Mesenchymal stem cell (in vitro differentiated cells and primary cell): ENCODE data around the gene FAM20B.

ENCODE experiments used
- DNase-seq: peaks from one replicate; pipeline ENCODE4 v3.0.0-alpha.2; 2013
- H2AFZ ChIP-seq: one replicate; pipeline ENCODE4 v1.6.1; 2013; ENCODE audit warnings: low read depth, mild to moderate bottlenecking, control low read depth, inconsistent platforms, low read length, moderate library complexity
- H2AK5ac ChIP-seq: 2 replicates; pipeline ENCODE4 v1.6.1; 2013; ENCODE audit warnings: low read length, moderate library complexity, mild to moderate bottlenecking, inconsistent platforms; ENCODE audit not compliant: severe bottlenecking
- H2BK120ac ChIP-seq: one replicate; pipeline ENCODE4 v1.6.1; 2013; ENCODE audit warnings: low read depth, mild to moderate bottlenecking, inconsistent platforms, low read length, moderate library complexity
- H2BK12ac ChIP-seq, 2 experiments: one replicate each; pipeline ENCODE4 v1.6.1; 2013; ENCODE audit warnings: inconsistent platforms in 2 of 2, low read length in 2 of 2, mild to moderate bottlenecking in 2 of 2, moderate library complexity in 2 of 2, control low read depth in 1 of 2
- H2BK15ac ChIP-seq: one replicate; pipeline ENCODE4 v1.6.1; 2013; ENCODE audit warnings: mild to moderate bottlenecking, low read depth, inconsistent platforms; ENCODE audit not compliant: poor library complexity, severe bottlenecking
- H2BK5ac ChIP-seq: 2 replicates; pipeline ENCODE4 v1.6.1; 2013; ENCODE audit warnings: low read depth, mild to moderate bottlenecking, low read length, control low read depth, inconsistent platforms; ENCODE audit not compliant: poor library complexity, severe bottlenecking
- H3K14ac ChIP-seq, 2 experiments: one replicate each; pipeline ENCODE4 v1.6.1; 2013; ENCODE audit warnings: inconsistent platforms in 2 of 2, low read length in 2 of 2, control low read depth in 1 of 2, mild to moderate bottlenecking in 1 of 2, moderate library complexity in 1 of 2
- H3K18ac ChIP-seq, 2 experiments: one replicate each; pipeline ENCODE4 v1.6.1; 2013; ENCODE audit warnings: inconsistent platforms in 2 of 2, low read length in 2 of 2, control low read depth in 1 of 2, low read depth in 1 of 2, mild to moderate bottlenecking in 1 of 2
- H3K23ac ChIP-seq, 2 experiments: one replicate each; pipeline ENCODE4 v1.6.1; 2013; ENCODE audit warnings: inconsistent platforms in 2 of 2, low read length in 2 of 2, mild to moderate bottlenecking in 2 of 2, moderate library complexity in 2 of 2, control low read depth in 1 of 2
- H3K27ac ChIP-seq: 2 replicates; pipeline ENCODE4 v1.5.1; 2013; ENCODE audit warnings: mild to moderate bottlenecking, moderate library complexity, low read length, control low read depth, inconsistent platforms; ENCODE audit not compliant: poor library complexity, severe bottlenecking
- H3K27me3 ChIP-seq, 2 experiments: 2 replicates each; pipeline versions ENCODE4 v1.6.1 to v1.7.0; 2013; ENCODE audit warnings: low read length in 2 of 2, mild to moderate bottlenecking in 2 of 2, moderate library complexity in 2 of 2, control low read depth in 1 of 2, inconsistent platforms in 1 of 2; ENCODE audit not compliant: control insufficient read depth in 1 of 2, insufficient read depth in 1 of 2
- H3K36me3 ChIP-seq, 2 experiments: 2 replicates each; pipeline versions ENCODE4 v1.6.1 to v1.7.0; 2013; ENCODE audit warnings: low read length in 2 of 2, control low read depth in 1 of 2, inconsistent platforms in 1 of 2, low read depth in 1 of 2, mild to moderate bottlenecking in 1 of 2; ENCODE audit not compliant: insufficient read depth in 2 of 2, control insufficient read depth in 1 of 2
- H3K4ac ChIP-seq, 2 experiments: one replicate each; pipeline ENCODE4 v1.6.1; 2013; ENCODE audit warnings: inconsistent platforms in 2 of 2, low read length in 2 of 2, mild to moderate bottlenecking in 2 of 2, moderate library complexity in 2 of 2, control low read depth in 1 of 2, low read depth in 1 of 2
- H3K4me1 ChIP-seq: 2 replicates; pipeline ENCODE4 v1.6.1; 2013; ENCODE audit warnings: low read depth, low read length, control low read depth; ENCODE audit not compliant: control insufficient read depth, insufficient read depth
- H3K4me2 ChIP-seq: 2 replicates; pipeline ENCODE4 v1.6.1; 2013; ENCODE audit warnings: low read length, mild to moderate bottlenecking, inconsistent platforms; ENCODE audit not compliant: poor library complexity, severe bottlenecking
- H3K4me3 ChIP-seq, 2 experiments: 2 replicates each; pipeline versions ENCODE4 v1.5.1 to v1.7.0; 2013; ENCODE audit warnings: low read length in 2 of 2, mild to moderate bottlenecking in 2 of 2, control low read depth in 1 of 2, low read depth in 1 of 2; ENCODE audit not compliant: insufficient read depth in 1 of 2
- H3K79me1 ChIP-seq: replicated peaks from 2 replicates; pipeline ENCODE4 v1.6.1; 2013; ENCODE audit warnings: mild to moderate bottlenecking, control low read depth, low read length, inconsistent platforms; ENCODE audit not compliant: poor library complexity, severe bottlenecking
- H3K9ac ChIP-seq: 2 replicates; pipeline ENCODE4 v1.7.0; 2013; ENCODE audit warnings: mild to moderate bottlenecking, low read length, moderate library complexity
- H3K9me3 ChIP-seq: 2 replicates; pipeline ENCODE4 v1.7.0; 2013; ENCODE audit warnings: mild to moderate bottlenecking, low read length; ENCODE audit not compliant: control insufficient read depth
- H4K8ac ChIP-seq: one replicate; pipeline ENCODE4 v1.6.1; 2013; ENCODE audit warnings: inconsistent platforms, mild to moderate bottlenecking, low read length, moderate library complexity
- H4K91ac ChIP-seq: one replicate; pipeline ENCODE4 v1.6.1; 2013; ENCODE audit warnings: mild to moderate bottlenecking, low read length, inconsistent platforms
- WGBS: methylation state at CpG from one replicate; pipeline ENCODE4 v1.1.7; 2013; ENCODE audit warnings: mixed read lengths; 5-methylcytosine and 5-hydroxymethylcytosine counted together

The FAM20B gene

GRCh38 chr1:179043266-179043665 lies 17.6 kb downstream of the FAM20B start:
- H3K14ac ChIP-seq: no peak overlapping the region
- peaks cover 33% of the 10 kb centered on the region for H3K79me1 ChIP-seq
- H3K4me3 ChIP-seq: no peak overlapping the region
- no peak overlapping the region for H3K23ac ChIP-seq
- H3K18ac ChIP-seq: no peak overlapping the region
- H3K9ac ChIP-seq: no peak overlapping the region
- H2AK5ac ChIP-seq: no peak overlapping the region
- no peak overlapping the region for H2BK15ac ChIP-seq
- H4K8ac ChIP-seq: no peak overlapping the region
- 98% methylated on average over 4 of the region's 4 CpGs for WGBS
- H3K36me3 ChIP-seq: peaks cover 4 to 8% of the 10 kb centered on the region in 2 experiments
- H3K4me2 ChIP-seq: no peak overlapping the region
- no peaks in the 10 kb centered on the region for H3K9me3 ChIP-seq
- H4K91ac ChIP-seq: no peak overlapping the region
- no peak for DNase-seq
- H2BK12ac ChIP-seq: no peak overlapping the region
- H2BK120ac ChIP-seq: no peak overlapping the region
- H2AFZ ChIP-seq: no peak overlapping the region
- no peak overlapping the region for H2BK5ac ChIP-seq
- H3K4ac ChIP-seq: no peak overlapping the region
- H3K4me1 ChIP-seq: peaks cover 5% of the 10 kb centered on the region
- H3K27me3 ChIP-seq: no peaks in the 10 kb centered on the region
- H3K27ac ChIP-seq: no peak overlapping the region

- no peak overlapping the region for H3K14ac ChIP-seq
- H3K9ac ChIP-seq: no peak overlapping the region
- no peak overlapping the region for H3K23ac ChIP-seq
- no peak overlapping the region for H4K91ac ChIP-seq
- peaks cover 31% of the 10 kb centered on the region for H3K79me1 ChIP-seq
- WGBS: 99% methylated on average over 5 of the region's 5 CpGs
- H3K27ac ChIP-seq: no peak overlapping the region
- H3K36me3 ChIP-seq: peaks cover 4 to 14% of the 10 kb centered on the region in 2 experiments
- H3K18ac ChIP-seq: no peak overlapping the region
- H4K8ac ChIP-seq: peak overlapping the region; percentile 19
- no peak overlapping the region for H3K4ac ChIP-seq
- H3K4me1 ChIP-seq: peaks cover 5% of the 10 kb centered on the region
- H2BK5ac ChIP-seq: no peak overlapping the region
- no peak overlapping the region for H3K4me2 ChIP-seq
- H3K4me3 ChIP-seq: no peak overlapping the region
- H3K9me3 ChIP-seq: no peaks in the 10 kb centered on the region
- no peak for DNase-seq
- no peak overlapping the region for H2AK5ac ChIP-seq
- no peak overlapping the region for H2BK12ac ChIP-seq
- H3K27me3 ChIP-seq: no peaks in the 10 kb centered on the region
- no peak overlapping the region for H2BK120ac ChIP-seq
- H2AFZ ChIP-seq: no peak overlapping the region
- no peak overlapping the region for H2BK15ac ChIP-seq
These were observed 18.2 kb downstream of the FAM20B start for GRCh38 chr1:179043907-179044306.

GRCh38 chr1:179046808-179047635 lies 21.3 kb downstream of the FAM20B start:
- H3K4me1 ChIP-seq: peaks cover 5% of the 10 kb centered on the region
- H3K79me1 ChIP-seq: peaks cover 28% of the 10 kb centered on the region
- H3K9ac ChIP-seq: no peak overlapping the region
- H3K4ac ChIP-seq: peak overlapping the region in 1 of 2 experiments; percentile 13
- no peak overlapping the region for H3K18ac ChIP-seq
- H3K23ac ChIP-seq: no peak overlapping the region
- no peak overlapping the region for H4K8ac ChIP-seq
- peak; percentile 42 for DNase-seq
- no peak overlapping the region for H3K27ac ChIP-seq
- H3K4me2 ChIP-seq: no peak overlapping the region
- no peak overlapping the region for H3K4me3 ChIP-seq
- no peak overlapping the region for H2BK12ac ChIP-seq
- H2BK120ac ChIP-seq: no peak overlapping the region
- H2AK5ac ChIP-seq: no peak overlapping the region
- no peaks in the 10 kb centered on the region for H3K9me3 ChIP-seq
- no peak overlapping the region for H2BK15ac ChIP-seq
- 84% methylated on average over 13 of the region's 14 CpGs for WGBS
- no peak overlapping the region for H2AFZ ChIP-seq
- H3K14ac ChIP-seq: no peak overlapping the region
- H3K36me3 ChIP-seq: peaks cover 6 to 31% of the 10 kb centered on the region in 2 experiments
- H2BK5ac ChIP-seq: no peak overlapping the region
- H4K91ac ChIP-seq: no peak overlapping the region
- H3K27me3 ChIP-seq: no peaks in the 10 kb centered on the region

- Histone ChIP-seq H2BK5ac (no peak overlapping the region), H2AK5ac (no peak overlapping the region), H3K79me1 (peaks cover 22% of the 10 kb centered on the region), H2BK12ac (no peak overlapping the region), H3K4me3 (no peak overlapping the region), H3K14ac (no peak overlapping the region), H3K9ac (no peak overlapping the region), H3K27me3 (no peaks in the 10 kb centered on the region), H3K27ac (no peak overlapping the region), H3K23ac (no peak overlapping the region), H3K9me3 (no peaks in the 10 kb centered on the region), H2BK15ac (no peak overlapping the region), H3K36me3 (peaks cover 3 to 31% of the 10 kb centered on the region in 2 experiments), H3K18ac (no peak overlapping the region), H3K4me1 (peaks cover 5% of the 10 kb centered on the region), H4K8ac (no peak overlapping the region), H2BK120ac (no peak overlapping the region), H3K4ac (peak overlapping the region in 1 of 2 experiments; percentile 13), H4K91ac (no peak overlapping the region), H2AFZ (no peak overlapping the region), H3K4me2 (no peak overlapping the region)
- DNase-seq: no peak
These were observed 21.9 kb downstream of the FAM20B start for GRCh38 chr1:179047636-179047997.
